H4 (cell line): ENCODE data around the gene PSME2. TPM values are rescaled to one million over a fixed set of nuclear protein-coding genes. Genes with fewer than 3 reads are reported as not detected.

Experiments
- DNase-seq: peaks from one replicate; pipeline ENCODE4 v3.0.0-alpha.2; 2015; ENCODE audit warnings: low spot score
- total RNA-seq: library from RNA; depleted of rRNA; stranded (reverse); fragments of >200 nt; shearing (Covaris generic); gene quantifications from 2 replicates; pipeline ENCODE4 v1.2.3, GENCODE V29; 2014; rRNA removed

Gene PSME2
- total RNA-seq, 1 experiment from 2014 or later: 346 TPM

GRCh38 chr14:24093901-24094840 lies 52.2 kb downstream of the PSME2 start, which contains the start of gene PCK2:
TSS of gene PCK2 (plus strand) at chr14:24094311. CDS start at chr14:24094406, 95 bp downstream.
- DNase-seq: peak; percentile 93

Other genes with a start within 250 kb of the PSME2 start
- 28.8 and 40.5 TPM in 2 replicates for gene DHRS4, start 192.8 kb downstream of the PSME2 start, total RNA-seq
- gene DHRS4L2, start 157.7 kb downstream of the PSME2 start, total RNA-seq: 5.5 and 12.0 TPM in 2 replicates
- gene CARMIL3, start 94.6 kb downstream of the PSME2 start, total RNA-seq: 0.14 TPM in 1 of 2 replicates, not detected in the other
- not detected in 2 replicates for gene CPNE6, start 75.0 kb downstream of the PSME2 start, total RNA-seq
- 14.3 and 16.0 TPM in 2 replicates for gene PCK2, start 52.3 kb downstream of the PSME2 start, total RNA-seq
- gene DCAF11, start 31.8 kb downstream of the PSME2 start, total RNA-seq: 53.4 and 78.4 TPM in 2 replicates
- 1.0 and 1.6 TPM in 2 replicates for gene NRL, start 31.7 kb downstream of the PSME2 start, total RNA-seq
- not detected in 2 replicates for gene FITM1, start 16.0 kb downstream of the PSME2 start, total RNA-seq
- 584 and 638 TPM in 2 replicates for gene PSME1, start 10.4 kb downstream of the PSME2 start, total RNA-seq
- gene EMC9, start 5.0 kb downstream of the PSME2 start, total RNA-seq: 26.7 and 38.1 TPM in 2 replicates
- 44.3 and 107 TPM in 2 replicates for gene RNF31, start 888 bp upstream of the PSME2 start, total RNA-seq
- 75.0 and 84.3 TPM in 2 replicates for gene IRF9, start 14.7 kb upstream of the PSME2 start, total RNA-seq
- gene REC8, start 25.5 kb upstream of the PSME2 start, total RNA-seq: 0.14 and 0.54 TPM in 2 replicates
- gene IPO4, start 42.2 kb upstream of the PSME2 start, total RNA-seq: 42.7 and 49.3 TPM in 2 replicates
- 96.0 and 96.4 TPM in 2 replicates for gene TM9SF1, start 48.8 kb upstream of the PSME2 start, total RNA-seq
- gene TSSK4, start 59.1 kb upstream of the PSME2 start, total RNA-seq: not detected in 2 replicates
- gene CHMP4A, start 66.9 kb upstream of the PSME2 start, total RNA-seq: 61.1 and 66.9 TPM in 2 replicates
- 35.6 and 36.7 TPM in 2 replicates for gene MDP1, start 69.5 kb upstream of the PSME2 start, total RNA-seq
- 314 and 338 TPM in 2 replicates for gene NEDD8, start 85.8 kb upstream of the PSME2 start, total RNA-seq
- 78.4 and 98.2 TPM in 2 replicates for gene GMPR2, start 86.3 kb upstream of the PSME2 start, total RNA-seq
- 52.2 and 52.3 TPM in 2 replicates for gene TINF2, start 96.0 kb upstream of the PSME2 start, total RNA-seq
- gene TGM1, start 116.6 kb upstream of the PSME2 start, total RNA-seq: 0.12 and 0.74 TPM in 2 replicates
- 15.1 and 18.9 TPM in 2 replicates for gene RABGGTA, start 125.0 kb upstream of the PSME2 start, total RNA-seq
- gene DHRS1, start 153.2 kb upstream of the PSME2 start, total RNA-seq: 5.8 and 6.0 TPM in 2 replicates
- gene NOP9, start 153.2 kb upstream of the PSME2 start, total RNA-seq: 5.7 and 6.3 TPM in 2 replicates
- gene CIDEB, start 161.4 kb upstream of the PSME2 start, total RNA-seq: not detected in 2 replicates
- gene LTB4R2, start 163.5 kb upstream of the PSME2 start, total RNA-seq: 0.33 and 0.45 TPM in 2 replicates
- gene LTB4R, start 164.9 kb upstream of the PSME2 start, total RNA-seq: 0.39 and 0.41 TPM in 2 replicates
- not detected in 2 replicates for gene ADCY4, start 188.5 kb upstream of the PSME2 start, total RNA-seq
- not detected in 2 replicates for gene RIPK3, start 193.4 kb upstream of the PSME2 start, total RNA-seq
- 7.1 and 9.5 TPM in 2 replicates for gene NFATC4, start 221.6 kb upstream of the PSME2 start, total RNA-seq